MM.1S (cell line): ENCODE data around the gene IL11RA.

Experiments
- DNase-seq: peaks from one replicate; pipeline ENCODE4 v3.0.0-alpha.2; 2015
- H2AFZ ChIP-seq: fragments of 300-600 bp; sonication (generic); 2 replicates; pipeline ENCODE4 v1.6.0; 2016; ENCODE audit warnings: antibody characterized with exemption, low read length
- H3F3A ChIP-seq: fragments of 300-600 bp; sonication (generic); 2 replicates; pipeline ENCODE4 v1.6.1; 2016; ENCODE audit warnings: mild to moderate bottlenecking, antibody characterized with exemption, low read length, moderate library complexity, mixed read lengths; ENCODE audit not compliant: insufficient read depth
- H3K27ac ChIP-seq: fragments of 300-600 bp; sonication (generic); 2 replicates; pipeline ENCODE4 v1.5.1; 2016; ENCODE audit warnings: mild to moderate bottlenecking, low read length
- H3K27me3 ChIP-seq: fragments of 300-600 bp; sonication (generic); replicated peaks from 2 replicates; pipeline ENCODE4 v1.6.0; 2016; ENCODE audit warnings: low read length; ENCODE audit not compliant: insufficient read depth
- H3K36me3 ChIP-seq: fragments of 300-600 bp; sonication (generic); replicated peaks from 2 replicates; pipeline ENCODE4 v1.6.1; 2016; ENCODE audit warnings: mild to moderate bottlenecking, low read length, mixed read lengths; ENCODE audit not compliant: insufficient read depth
- H3K4me1 ChIP-seq: fragments of 300-600 bp; sonication (generic); 2 replicates; pipeline ENCODE4 v1.6.1; 2016; ENCODE audit warnings: low read length, mixed read lengths
- H3K4me2 ChIP-seq: fragments of 300-600 bp; sonication (generic); 2 replicates; pipeline ENCODE4 v1.6.0; 2016; ENCODE audit warnings: low read depth, low read length
- H3K4me3 ChIP-seq: fragments of 300-600 bp; sonication (generic); 2 replicates; pipeline ENCODE4 v1.5.1; 2016; ENCODE audit warnings: low read length, mixed read lengths
- H3K79me2 ChIP-seq: fragments of 300-600 bp; sonication (generic); 2 replicates; pipeline ENCODE4 v1.6.1; 2016; ENCODE audit warnings: mixed run types, low read length, mixed read lengths
- H3K9ac ChIP-seq: fragments of 300-600 bp; sonication (generic); 2 replicates; pipeline ENCODE4 v1.6.1; 2016; ENCODE audit warnings: low read length, mixed read lengths
- H3K9me2 ChIP-seq: fragments of 300-600 bp; sonication (generic); replicated peaks from 2 replicates; pipeline ENCODE4 v1.6.1; 2016; ENCODE audit warnings: mild to moderate bottlenecking, low read length, mixed read lengths; ENCODE audit not compliant: insufficient read depth
- H3K9me3 ChIP-seq: fragments of 300-600 bp; sonication (generic); replicated peaks from 2 replicates; pipeline ENCODE4 v1.6.1; 2016; ENCODE audit warnings: mild to moderate bottlenecking, low read length, mixed read lengths; ENCODE audit not compliant: insufficient read depth
- H4K20me1 ChIP-seq: fragments of 300-600 bp; sonication (generic); 2 replicates; pipeline ENCODE4 v1.6.1; 2016; ENCODE audit warnings: mild to moderate bottlenecking, low read length, moderate library complexity, mixed read lengths; ENCODE audit not compliant: insufficient read depth
- EZH2 ChIP-seq: fragments of 300-600 bp; sonication (generic); optimal IDR thresholded peaks from 2 replicates; pipeline ENCODE3; 2017; ENCODE audit warnings: low read depth, mild to moderate bottlenecking, antibody characterized with exemption, low read length, mixed read lengths
- EZH2phosphoT487 ChIP-seq: fragments of 300-600 bp; sonication (generic); IDR thresholded peaks from 2 replicates; pipeline ENCODE4 v1.6.1; 2018; ENCODE audit warnings: antibody characterized with exemption, low read length
- TF ChIP-seq, protein P1 (sequence below): fragments of 300-600 bp; sonication (generic); IDR thresholded peaks from 2 replicates; pipeline ENCODE4 v1.5.1; 2016; ENCODE audit warnings: antibody characterized with exemption, low read length, mixed read lengths

The IL11RA gene

DNA sequence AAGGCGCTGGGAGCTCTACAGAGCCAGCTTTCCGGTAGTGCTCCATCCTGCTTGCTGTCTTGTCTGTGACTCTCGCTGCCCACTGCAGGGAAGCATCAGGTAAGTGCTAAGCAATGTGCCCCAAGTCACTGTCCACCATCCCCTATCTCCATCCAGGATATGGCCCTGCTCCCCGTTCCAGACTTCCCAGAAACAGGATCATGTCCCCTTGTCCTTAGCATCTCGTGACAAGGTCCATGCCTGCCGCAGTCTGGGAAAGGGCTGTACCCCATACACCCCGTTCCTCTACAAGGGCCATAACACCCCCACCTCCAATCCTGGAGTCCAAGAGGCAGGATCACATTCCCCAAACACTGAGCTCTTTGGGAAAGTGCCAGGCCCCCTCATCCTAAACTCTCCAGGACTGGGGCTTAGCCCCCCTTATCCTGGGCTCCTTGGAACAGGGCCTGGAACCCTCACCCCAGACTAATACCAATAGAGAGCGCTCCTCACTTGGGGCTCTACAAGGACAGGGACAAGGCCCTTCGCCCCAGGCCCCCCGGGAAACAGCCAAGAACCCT is 40.7 kb upstream of the IL11RA start:
- H4K20me1 ChIP-seq: no peaks in the 10 kb centered on the region
- no peaks in the 10 kb centered on the region for H3K27me3 ChIP-seq
- no peaks in the 10 kb centered on the region for H3K9me3 ChIP-seq
- peak overlapping the region; percentile 10; the same call in 1 of the 2 replicates for H3K27ac ChIP-seq
- peak overlapping the region; percentile 90 for H2AFZ ChIP-seq
- H3K36me3 ChIP-seq: no peaks in the 10 kb centered on the region
- H3K9me2 ChIP-seq: no peaks in the 10 kb centered on the region
- TF ChIP-seq EZH2 (no peak), EZH2phosphoT487 (no peak)
- TF ChIP-seq, protein P1, sequence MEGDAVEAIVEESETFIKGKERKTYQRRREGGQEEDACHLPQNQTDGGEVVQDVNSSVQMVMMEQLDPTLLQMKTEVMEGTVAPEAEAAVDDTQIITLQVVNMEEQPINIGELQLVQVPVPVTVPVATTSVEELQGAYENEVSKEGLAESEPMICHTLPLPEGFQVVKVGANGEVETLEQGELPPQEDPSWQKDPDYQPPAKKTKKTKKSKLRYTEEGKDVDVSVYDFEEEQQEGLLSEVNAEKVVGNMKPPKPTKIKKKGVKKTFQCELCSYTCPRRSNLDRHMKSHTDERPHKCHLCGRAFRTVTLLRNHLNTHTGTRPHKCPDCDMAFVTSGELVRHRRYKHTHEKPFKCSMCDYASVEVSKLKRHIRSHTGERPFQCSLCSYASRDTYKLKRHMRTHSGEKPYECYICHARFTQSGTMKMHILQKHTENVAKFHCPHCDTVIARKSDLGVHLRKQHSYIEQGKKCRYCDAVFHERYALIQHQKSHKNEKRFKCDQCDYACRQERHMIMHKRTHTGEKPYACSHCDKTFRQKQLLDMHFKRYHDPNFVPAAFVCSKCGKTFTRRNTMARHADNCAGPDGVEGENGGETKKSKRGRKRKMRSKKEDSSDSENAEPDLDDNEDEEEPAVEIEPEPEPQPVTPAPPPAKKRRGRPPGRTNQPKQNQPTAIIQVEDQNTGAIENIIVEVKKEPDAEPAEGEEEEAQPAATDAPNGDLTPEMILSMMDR: 0 out of 2 replicates have a peak, but pooled peaks have one; percentile 3
- H3K4me3 ChIP-seq: peak overlapping the region; percentile 86
- H3K4me1 ChIP-seq: peaks cover 6% of the 10 kb centered on the region; the same call in 1 of the 2 replicates
- H3K79me2 ChIP-seq: peaks cover 14% of the 10 kb centered on the region
- peak overlapping the region; percentile 89 for H3K9ac ChIP-seq
- peaks cover 6% of the 10 kb centered on the region; the same call in 1 of the 2 replicates for H3F3A ChIP-seq
- no peak for DNase-seq
- H3K4me2 ChIP-seq: peak overlapping the region; percentile 97

DNA sequence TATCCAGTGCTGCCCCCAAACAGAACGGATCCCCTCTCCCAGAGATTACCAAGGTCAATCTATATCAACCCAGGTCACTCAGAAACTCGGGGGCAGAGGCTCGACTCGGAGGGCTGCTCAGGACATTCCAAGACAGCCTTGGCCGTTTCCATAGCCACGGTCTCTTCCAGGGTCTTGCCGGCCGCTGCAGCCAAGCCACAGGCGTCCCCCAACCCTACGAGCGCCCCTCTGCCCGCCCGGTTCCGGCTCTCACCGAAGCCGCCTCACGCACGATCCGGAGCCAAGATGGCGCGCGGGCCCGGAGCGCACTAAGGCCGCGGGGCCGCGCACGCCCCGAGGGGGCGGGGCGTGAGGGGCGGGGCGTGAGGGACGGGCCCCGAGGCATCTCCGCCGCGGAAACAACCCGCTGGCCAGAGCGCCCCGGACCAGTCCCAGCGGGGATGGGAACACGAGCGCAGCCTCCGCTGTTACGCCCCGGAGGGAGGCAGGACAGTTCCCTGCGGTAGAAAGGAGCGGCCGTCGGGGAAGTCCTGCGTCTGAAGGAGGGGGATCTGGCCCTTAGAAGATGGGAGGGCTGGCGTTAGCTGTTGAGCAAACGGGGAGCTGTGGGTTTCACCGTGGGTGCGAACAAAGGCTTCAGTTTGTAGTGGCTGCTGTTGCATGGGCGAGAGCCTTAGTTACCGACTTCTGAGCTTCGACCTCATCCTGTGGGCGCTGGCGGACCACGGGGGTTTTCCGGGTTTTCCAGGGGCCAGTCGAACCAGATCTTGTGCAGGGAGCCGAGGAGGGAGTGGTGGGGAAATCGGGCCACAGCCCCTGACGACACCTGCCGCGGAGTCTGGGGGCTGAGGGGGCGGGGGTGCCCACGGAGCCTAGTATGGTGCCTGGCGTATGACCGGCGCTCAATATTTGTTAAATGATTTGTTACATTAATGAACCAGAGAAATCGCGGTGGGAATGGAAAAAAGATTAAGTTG is 39.9 kb upstream of the IL11RA start, which contains the start of gene RPP25L:
Gene RPP25L, minus strand, starts transcription at position 287 of the 977 bp plus-strand sequence. CDS start 801 bp downstream, outside the sequence.
- no peak for TF ChIP-seq EZH2phosphoT487
- TF ChIP-seq, protein P1: no peak
- no peak for TF ChIP-seq EZH2
- Histone ChIP-seq H3K4me2 (peak within 1 kb of the TSS; percentile 97), H3K4me3 (peak within 1 kb of the TSS; percentile 86), H3K9ac (peak within 1 kb of the TSS; percentile 89), H3K27me3 (no peaks in the 10 kb centered on the region), H3K79me2 (peaks cover 14% of the 10 kb centered on the region), H2AFZ (peak within 1 kb of the TSS; percentile 90), H3F3A (peaks cover 6% of the 10 kb centered on the region; the same call in 1 of the 2 replicates), H4K20me1 (no peaks in the 10 kb centered on the region), H3K9me2 (no peaks in the 10 kb centered on the region), H3K27ac (peak within 1 kb of the TSS; percentile 15; the same call in 1 of the 2 replicates), H3K36me3 (no peaks in the 10 kb centered on the region), H3K9me3 (no peaks in the 10 kb centered on the region), H3K4me1 (peaks cover 6% of the 10 kb centered on the region; the same call in 1 of the 2 replicates)
- DNase-seq: peak; percentile 90

DNA sequence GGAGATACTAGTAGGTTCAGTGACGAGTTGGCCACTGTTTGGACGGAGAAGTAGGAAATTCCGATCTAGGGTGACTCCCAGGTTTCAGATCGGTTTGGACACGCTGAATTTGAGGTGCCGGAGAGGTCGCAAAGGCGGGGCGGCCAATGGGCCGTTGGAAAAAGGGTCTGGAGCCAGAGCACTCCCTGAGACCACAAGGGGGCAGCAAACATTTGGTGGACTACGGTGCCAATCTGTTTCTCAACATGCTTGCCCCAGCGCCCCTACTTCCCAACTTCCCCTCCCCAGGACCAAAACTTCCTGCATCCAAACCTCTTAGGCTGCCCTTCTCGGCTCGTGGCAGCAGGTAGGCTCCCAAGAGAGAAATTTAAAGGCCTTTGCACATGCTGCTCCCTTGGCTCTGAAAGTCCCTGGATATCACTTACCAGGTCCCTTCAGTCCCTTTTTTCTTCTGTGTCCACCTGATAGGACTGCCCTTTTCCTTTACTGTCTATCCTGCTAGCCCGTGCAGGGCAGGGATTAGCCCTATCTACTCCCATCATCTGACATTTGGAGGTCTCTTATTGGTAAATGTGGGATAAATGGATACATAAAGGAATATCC is 39.1 kb upstream of the IL11RA start:
- Histone ChIP-seq H4K20me1 (no peaks in the 10 kb centered on the region), H3K9ac (peak overlapping the region; percentile 89; the same call in 1 of the 2 replicates), H3K27me3 (no peaks in the 10 kb centered on the region), H3F3A (peaks cover 6% of the 10 kb centered on the region; the same call in 1 of the 2 replicates), H3K9me2 (no peaks in the 10 kb centered on the region), H3K9me3 (no peaks in the 10 kb centered on the region), H3K36me3 (no peaks in the 10 kb centered on the region), H2AFZ (peak overlapping the region; percentile 76), H3K4me1 (peaks cover 6% of the 10 kb centered on the region; the same call in 1 of the 2 replicates), H3K4me3 (peak overlapping the region; percentile 86), H3K79me2 (peaks cover 14% of the 10 kb centered on the region), H3K4me2 (peak overlapping the region; percentile 97), H3K27ac (no peak overlapping the region; the same call in 1 of the 2 replicates)
- TF ChIP-seq, protein P1: peak; percentile 84
- TF ChIP-seq EZH2phosphoT487 (no peak), EZH2 (no peak)
- DNase-seq: peak; percentile 77
